Activated gamma-delta T cell treated with Interleukin-2 at 50 U/mL for 16 hours (primary cell): ENCODE results near the gene UGT1A7.
"Not testable (repeated sequence)": the region's sequence is repeated elsewhere in the genome, so short reads cannot be mapped to it uniquely, and the experiment has no call there.

Experiments
- DNase-seq: peaks from one replicate; pipeline ENCODE4 v3.0.0-alpha.2; 2020

UGT1A7 gene

GRCh38 chr2:233714121-233714520, 32.4 kb downstream of the UGT1A7 start:
- no peak for DNase-seq

- DNase-seq, result no peak
Observed at GRCh38 chr2:233718552-233718951, 36.9 kb downstream of the UGT1A7 start, which contains the start of gene UGT1A4. UGT1A4 (plus strand) TSS chr2:233718736; CDS start chr2:233718821, 85 bp downstream.

GRCh38 chr2:233728723-233729301, 47.1 kb downstream of the UGT1A7 start, which contains the start of gene UGT1A3:
UGT1A3 (plus strand) TSS chr2:233729042; CDS start chr2:233729127, 85 bp downstream.
- no peak for DNase-seq

- not testable (repeated sequence) for DNase-seq
Observed at GRCh38 chr2:233736868-233737653, 55.4 kb downstream of the UGT1A7 start.

GRCh38 chr2:233740870-233741269, 59.2 kb downstream of the UGT1A7 start:
- DNase-seq, result no peak

GRCh38 chr2:233743464-233744259, 62.0 kb downstream of the UGT1A7 start:
- DNase-seq, result no peak

- DNase-seq, result no peak
Observed at GRCh38 chr2:233745073-233745755, 63.5 kb downstream of the UGT1A7 start.

GRCh38 chr2:233745838-233746237, 64.1 kb downstream of the UGT1A7 start:
- not testable (repeated sequence) for DNase-seq

GRCh38 chr2:233746475-233747282, 65.0 kb downstream of the UGT1A7 start:
- DNase-seq, result no peak

GRCh38 chr2:233747283-233747544, 65.5 kb downstream of the UGT1A7 start:
- no peak for DNase-seq

GRCh38 chr2:233750689-233751088, 69.0 kb downstream of the UGT1A7 start:
- not testable (repeated sequence) for DNase-seq

GRCh38 chr2:233751212-233752009, 69.7 kb downstream of the UGT1A7 start:
- DNase-seq, result not testable (repeated sequence)

GRCh38 chr2:233754872-233755611, 73.3 kb downstream of the UGT1A7 start:
- DNase-seq, result no peak

- no peak for DNase-seq
Observed at GRCh38 chr2:233756429-233757081, 74.9 kb downstream of the UGT1A7 start.

- no peak for DNase-seq
Observed at GRCh38 chr2:233758141-233758540, 76.4 kb downstream of the UGT1A7 start.

- DNase-seq, result no peak
Observed at GRCh38 chr2:233758849-233759248, 77.1 kb downstream of the UGT1A7 start.

- no peak for DNase-seq
Observed at GRCh38 chr2:233760043-233760442, 78.3 kb downstream of the UGT1A7 start, which contains the start of gene UGT1A1. UGT1A1 (plus strand) TSS chr2:233760270; CDS start chr2:233760288, 18 bp downstream.

GRCh38 chr2:233761040-233761769, 79.5 kb downstream of the UGT1A7 start:
- no peak for DNase-seq

- no peak for DNase-seq
Observed at GRCh38 chr2:233764264-233764663, 82.6 kb downstream of the UGT1A7 start.
